ENCODE data around the gene GPATCH8.

The GPATCH8 gene

GRCh38 chr17:44384823-44385286 lies 118.4 kb downstream of the GPATCH8 start (continued):
- TF ChIP-seq EGR2 (tag by site-specific recombination; IDR thresholded peaks at IDR 0.05; ENCODE audit: low read depth) (0 out of 2 replicates have a peak, but pooled peaks have one; percentile 29), ZNF585B (tag by site-specific recombination; IDR thresholded peaks at IDR 0.05) (no peak), ZNF132 (tag by site-specific recombination; IDR thresholded peaks at IDR 0.05; ENCODE audit: borderline replicate concordance) (no peak), ZNF184 (tag by site-specific recombination; IDR thresholded peaks at IDR 0.05) (no peak), ZNF600 (tag by site-specific recombination; IDR thresholded peaks at IDR 0.05) (0 out of 2 replicates have a peak, but pooled peaks have one; percentile 36), ZNF626 (tag by site-specific recombination; IDR thresholded peaks at IDR 0.05) (no peak), OSR2 (tag by site-specific recombination; IDR thresholded peaks at IDR 0.05) (no peak), KLF17 (tag by site-specific recombination; IDR thresholded peaks at IDR 0.05) (peak; percentile 72), ZNF146 (tag by site-specific recombination; IDR thresholded peaks at IDR 0.05) (no peak), SP7 (tag by site-specific recombination; IDR thresholded peaks at IDR 0.05) (no peak)

DNA sequence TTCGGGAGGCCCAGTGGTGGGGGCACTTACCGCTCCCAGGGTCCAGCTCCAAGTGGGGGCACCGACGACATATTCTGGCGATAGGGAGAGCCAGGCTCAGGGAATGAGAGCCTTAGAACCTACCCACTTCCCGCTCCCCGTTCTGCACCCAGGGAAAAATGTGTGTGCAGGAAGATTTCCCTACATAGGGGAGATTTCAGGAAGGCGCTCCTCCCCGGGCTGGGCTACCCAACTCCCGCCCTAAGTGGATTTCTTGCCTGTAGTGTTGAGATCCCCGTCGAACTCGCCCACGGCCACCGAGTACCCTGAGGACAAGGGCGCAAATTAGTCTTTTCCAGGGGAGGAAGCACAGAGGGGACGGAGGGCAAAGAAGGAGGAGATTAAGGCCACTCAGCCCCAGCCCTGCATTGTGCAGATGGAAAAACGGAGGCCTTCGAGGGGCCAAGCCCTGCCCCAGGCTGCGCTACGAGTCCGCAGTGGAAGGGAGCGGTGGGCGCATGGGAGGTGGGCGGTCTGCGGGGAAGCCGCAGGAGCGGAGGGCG lies 118.9 kb downstream of the GPATCH8 start:
- ChIA-PET CTCF (interaction anchor here (0.6 to 0.9 kb wide), 3 partner anchors 10 to 27 kb away, joined by 3 to 4 read pairs (median 3); no protein-coding TSS in a partner anchor), POLR2A (interaction anchor here (0.9 to 1.3 kb wide), 4 partner anchors 21 to 150 kb away, joined by 3 to 12 read pairs (median 4); partner anchors contain the start of genes FAM171A2 and GRN)
- TF ChIP-seq ZNF600 (tag by site-specific recombination; IDR thresholded peaks at IDR 0.05) (peak; percentile 38; the same call in 1 of the 2 replicates), ZNF223 (tag by site-specific recombination; IDR thresholded peaks at IDR 0.05) (no peak), ELK4 (IDR thresholded peaks at IDR 0.05; ENCODE audit: borderline replicate concordance, low read depth, low read length) (no peak), ZFHX2 (tag by site-specific recombination; conservative IDR thresholded peaks at IDR 0.05) (peak; percentile 56), BCL11B (tag by site-specific recombination; IDR thresholded peaks at IDR 0.05; ENCODE audit: low read depth) (no peak), ZNF514 (tag by site-specific recombination; IDR thresholded peaks at IDR 0.05) (no peak), ZNF558 (tag by site-specific recombination; IDR thresholded peaks at IDR 0.05) (no peak)
- TF ChIP-seq, protein P1, sequence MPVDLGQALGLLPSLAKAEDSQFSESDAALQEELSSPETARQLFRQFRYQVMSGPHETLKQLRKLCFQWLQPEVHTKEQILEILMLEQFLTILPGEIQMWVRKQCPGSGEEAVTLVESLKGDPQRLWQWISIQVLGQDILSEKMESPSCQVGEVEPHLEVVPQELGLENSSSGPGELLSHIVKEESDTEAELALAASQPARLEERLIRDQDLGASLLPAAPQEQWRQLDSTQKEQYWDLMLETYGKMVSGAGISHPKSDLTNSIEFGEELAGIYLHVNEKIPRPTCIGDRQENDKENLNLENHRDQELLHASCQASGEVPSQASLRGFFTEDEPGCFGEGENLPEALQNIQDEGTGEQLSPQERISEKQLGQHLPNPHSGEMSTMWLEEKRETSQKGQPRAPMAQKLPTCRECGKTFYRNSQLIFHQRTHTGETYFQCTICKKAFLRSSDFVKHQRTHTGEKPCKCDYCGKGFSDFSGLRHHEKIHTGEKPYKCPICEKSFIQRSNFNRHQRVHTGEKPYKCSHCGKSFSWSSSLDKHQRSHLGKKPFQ (tag by site-specific recombination; IDR thresholded peaks at IDR 0.05): no peak
- Histone ChIP-seq H3K36me3 (ENCODE audit: control insufficient read depth in 2 of 2, insufficient read depth in 1 of 2, low read length in 2 of 2) (no peaks in the 10 kb centered on the region), H3K9me3 (ENCODE audit: control insufficient read depth, insufficient read depth, low read depth, low read length) (no peaks in the 10 kb centered on the region), H3K4me1 (ENCODE audit: control insufficient read depth, insufficient read depth, low read length) (peaks cover 2% of the 10 kb centered on the region; the same call in 1 of the 2 replicates), H3K4me3 (ENCODE audit: low read depth, low read length) (no peak overlapping the region), H3K27ac (ENCODE audit: extremely low read depth, low read depth, low read length) (no peak overlapping the region)

DNA sequence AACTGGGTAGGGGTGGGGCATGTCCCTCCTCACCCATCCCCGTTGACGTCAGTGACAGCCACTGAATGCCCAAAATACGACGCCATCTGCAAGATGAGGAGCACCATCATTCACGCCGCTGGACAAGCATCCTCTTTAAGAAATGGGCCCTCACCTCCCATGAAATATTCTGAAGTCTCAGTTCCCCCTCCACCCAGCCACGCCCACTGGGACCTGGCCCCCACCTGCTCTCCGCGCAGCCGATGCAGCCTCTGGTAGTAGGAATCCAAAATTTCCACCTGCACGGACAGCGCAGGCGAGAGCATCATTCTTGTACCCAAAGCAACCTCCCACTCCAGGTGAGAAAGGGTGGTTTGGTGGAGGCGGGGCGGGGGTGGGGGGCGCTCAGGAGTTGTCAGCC lies 119.3 kb downstream of the GPATCH8 start:
- CTCF ChIA-PET: no interaction called here
- peaks cover 2% of the 10 kb centered on the region; the same call in 1 of the 2 replicates for H3K4me1 ChIP-seq (ENCODE audit: control insufficient read depth, insufficient read depth, low read length)
- no peak overlapping the region for H3K27ac ChIP-seq (ENCODE audit: extremely low read depth, low read depth, low read length)
- H3K4me3 ChIP-seq (ENCODE audit: low read depth, low read length): no peak overlapping the region
- TF ChIP-seq HIC1 (tag by site-specific recombination; IDR thresholded peaks at IDR 0.05): no peak
- POLR2A ChIA-PET: no interaction called here
- H3K9me3 ChIP-seq (ENCODE audit: control insufficient read depth, insufficient read depth, low read depth, low read length): no peaks in the 10 kb centered on the region
- H3K36me3 ChIP-seq (ENCODE audit: control insufficient read depth in 2 of 2, insufficient read depth in 1 of 2, low read length in 2 of 2): no peaks in the 10 kb centered on the region
